GM23248 (cell line): Measurements from ENCODE around the gene CCDC51. TPM values are rescaled to one million over a fixed set of nuclear protein-coding genes. Genes with fewer than 3 reads are reported as not detected.

Experiments
- DNase-seq: peaks from one replicate; pipeline ENCODE4 v3.0.0-alpha.2; 2015
- H2AFZ ChIP-seq: fragments of 200-600 bp; sonication (generic); 2 replicates; pipeline ENCODE4 v1.6.1; 2016; ENCODE audit warnings: antibody characterized with exemption
- H3F3A ChIP-seq: fragments of 200-600 bp; sonication (generic); 2 replicates; pipeline ENCODE4 v1.6.1; 2016; ENCODE audit warnings: mild to moderate bottlenecking, antibody characterized with exemption, mixed run types; ENCODE audit not compliant: insufficient read depth
- H3K27ac ChIP-seq: fragments of 200-600 bp; sonication (generic); 2 replicates; pipeline ENCODE4 v1.5.1; 2016; ENCODE audit warnings: mild to moderate bottlenecking
- H3K27me3 ChIP-seq: fragments of 200-600 bp; sonication (generic); replicated peaks from 2 replicates; pipeline ENCODE4 v1.6.1; 2016; ENCODE audit warnings: mild to moderate bottlenecking; ENCODE audit not compliant: insufficient read depth
- H3K36me3 ChIP-seq: fragments of 200-600 bp; sonication (generic); 2 replicates; pipeline ENCODE4 v1.6.1; 2016; ENCODE audit warnings: low read depth, mild to moderate bottlenecking
- H3K4me1 ChIP-seq: fragments of 200-600 bp; sonication (generic); 2 replicates; pipeline ENCODE4 v1.6.1; 2016; ENCODE audit warnings: mild to moderate bottlenecking; ENCODE audit not compliant: insufficient read depth
- H3K4me2 ChIP-seq: fragments of 200-600 bp; sonication (generic); one replicate; pipeline ENCODE4 v1.6.1; 2016; ENCODE audit warnings: mild to moderate bottlenecking; ENCODE audit not compliant: unreplicated experiment
- H3K4me3 ChIP-seq: fragments of 200-600 bp; sonication (generic); 2 replicates; pipeline ENCODE4 v1.5.1; 2016; ENCODE audit warnings: mild to moderate bottlenecking
- H3K79me2 ChIP-seq: fragments of 200-600 bp; sonication (generic); 2 replicates; pipeline ENCODE4 v1.6.1; 2016; ENCODE audit warnings: mild to moderate bottlenecking; ENCODE audit not compliant: insufficient read depth
- H3K9ac ChIP-seq: fragments of 200-600 bp; sonication (generic); 2 replicates; pipeline ENCODE4 v1.6.1; 2016; ENCODE audit warnings: mild to moderate bottlenecking
- H3K9me2 ChIP-seq: fragments of 200-600 bp; sonication (generic); 2 replicates; pipeline ENCODE4 v1.6.1; 2016; ENCODE audit warnings: mixed run types, mild to moderate bottlenecking, moderate library complexity; ENCODE audit not compliant: insufficient read depth
- H3K9me3 ChIP-seq: fragments of 200-600 bp; sonication (generic); one replicate; pipeline ENCODE4 v1.6.1; 2017; ENCODE audit warnings: low read depth
- H4K20me1 ChIP-seq: fragments of 200-600 bp; sonication (generic); 2 replicates; pipeline ENCODE4 v1.6.0; 2016; ENCODE audit not compliant: insufficient read depth
- EZH2 ChIP-seq: fragments of 200-600 bp; sonication (generic); IDR thresholded peaks from 2 replicates; pipeline ENCODE4 v1.6.1; 2018; ENCODE audit warnings: antibody characterized with exemption, mild to moderate bottlenecking; ENCODE audit not compliant: insufficient read depth, poor library complexity, severe bottlenecking
- EZH2phosphoT487 ChIP-seq: fragments of 200-600 bp; sonication (generic); IDR thresholded peaks from 2 replicates; pipeline ENCODE4 v1.6.1; 2018; ENCODE audit warnings: antibody characterized with exemption, moderate library complexity, mild to moderate bottlenecking, low read depth; ENCODE audit not compliant: insufficient read depth
- WGBS, 2 experiments: methylation state at CpG; one replicate each; pipeline ENCODE4 v1.1.6; 2015 to 2017; ENCODE audit warnings: low lambda C conversion rate in 2 of 2, low coverage in 1 of 2; ENCODE audit errors: missing lambda C conversion rate in 2 of 2; 5-methylcytosine and 5-hydroxymethylcytosine counted together
- in situ Hi-C: fragments of 300-500 bp; cut with MboI; formaldehyde crosslinking; loops from 2 replicates; pipeline ENCODE4 v1.15.0; 2020
- polyA plus RNA-seq: library from polyadenylated mRNA; unstranded; fragments of >200 nt; fragmentation: Nextera tagmentation; extraction: Ambion mirVana; gene quantifications from 2 replicates; pipeline ENCODE4 v1.2.1, GENCODE V29; 2016
- total RNA-seq: library from RNA; depleted of rRNA; stranded (reverse); fragments of >200 nt; shearing (Covaris generic); gene quantifications from 2 replicates; pipeline ENCODE4 v1.2.3, GENCODE V29; 2014

Gene CCDC51
- total and polyA plus RNA-seq, 2 experiments from 2014 or later: 10.1 to 14.0 TPM

DNA sequence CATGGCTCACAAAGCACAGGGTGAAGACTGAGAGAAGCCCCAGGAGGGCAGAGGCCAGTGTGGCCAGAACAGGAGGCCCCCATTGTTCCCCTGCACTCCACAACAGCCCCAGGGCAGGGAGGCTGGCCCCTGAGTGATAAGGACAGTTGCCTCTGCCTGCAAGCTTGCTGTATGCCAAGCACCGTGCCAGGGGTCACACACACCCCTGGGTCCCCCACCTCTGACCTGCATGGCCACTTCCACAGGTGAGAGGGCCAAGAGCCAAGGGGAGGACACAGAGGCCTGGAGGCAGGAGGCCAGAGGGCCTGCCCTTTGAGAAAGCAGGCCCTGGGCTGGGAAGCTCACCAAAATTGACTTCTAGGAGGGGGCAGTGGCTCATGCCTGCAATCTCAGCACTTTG lies 30.4 kb upstream of the CCDC51 start:
- Histone ChIP-seq H3F3A (peaks cover 16% of the 10 kb centered on the region), H3K79me2 (peaks cover 63% of the 10 kb centered on the region), H3K4me1 (peaks cover 30% of the 10 kb centered on the region), H3K27ac (no peak overlapping the region), H3K9me2 (no peaks in the 10 kb centered on the region), H4K20me1 (no peaks in the 10 kb centered on the region), H3K9ac (no peak overlapping the region), H2AFZ (no peak overlapping the region), H3K4me3 (no peak overlapping the region), H3K4me2 (no peak overlapping the region), H3K36me3 (peaks cover 6% of the 10 kb centered on the region; the same call in 1 of the 2 replicates), H3K9me3 (no peaks in the 10 kb centered on the region), H3K27me3 (no peaks in the 10 kb centered on the region)
- in situ Hi-C loops: no loop called here
- WGBS, 2 experiments: 92 to 100% methylated on average over 1 of the region's 1 CpG
- no peak for DNase-seq
- TF ChIP-seq EZH2phosphoT487: no peak
- no peak for TF ChIP-seq EZH2

GRCh38 chr3:48469046-48469915 lies 29.4 kb upstream of the CCDC51 start:
- H3F3A ChIP-seq: peaks cover 21% of the 10 kb centered on the region
- TF ChIP-seq EZH2phosphoT487 (no peak), EZH2 (no peak)
- H3K27me3 ChIP-seq: no peaks in the 10 kb centered on the region
- H3K9me2 ChIP-seq: no peaks in the 10 kb centered on the region
- in situ Hi-C loops: loop anchor here (5.0 kb wide), 1 partner anchor 83 kb away; no protein-coding TSS in a partner anchor
- peaks cover 63% of the 10 kb centered on the region for H3K79me2 ChIP-seq
- H2AFZ ChIP-seq: no peak overlapping the region
- H3K9me3 ChIP-seq: no peaks in the 10 kb centered on the region
- no peak overlapping the region for H3K4me3 ChIP-seq
- no peak for DNase-seq
- peaks cover 35% of the 10 kb centered on the region for H3K4me1 ChIP-seq
- no peaks in the 10 kb centered on the region for H4K20me1 ChIP-seq
- no peak overlapping the region for H3K4me2 ChIP-seq
- peaks cover 6% of the 10 kb centered on the region; the same call in 1 of the 2 replicates for H3K36me3 ChIP-seq
- 0 out of 2 replicates have a peak overlapping the region, but pooled peaks have one; percentile 9 for H3K9ac ChIP-seq
- WGBS, 2 experiments: 68 to 73% methylated on average over 25 to 29 of the region's 29 CpGs
- no peak overlapping the region for H3K27ac ChIP-seq

GRCh38 chr3:48468329-48468731 lies 28.4 kb upstream of the CCDC51 start:
- Histone ChIP-seq H3K9ac (peak overlapping the region; percentile 92; the same call in 1 of the 2 replicates), H3K36me3 (peaks cover 6% of the 10 kb centered on the region; the same call in 1 of the 2 replicates), H3K9me3 (no peaks in the 10 kb centered on the region), H2AFZ (no peak overlapping the region), H3K27ac (no peak overlapping the region), H3K4me1 (peaks cover 34% of the 10 kb centered on the region), H3K9me2 (no peaks in the 10 kb centered on the region), H3K4me2 (no peak overlapping the region), H4K20me1 (no peaks in the 10 kb centered on the region), H3F3A (peaks cover 18% of the 10 kb centered on the region), H3K79me2 (peaks cover 63% of the 10 kb centered on the region), H3K4me3 (no peak overlapping the region), H3K27me3 (no peaks in the 10 kb centered on the region)
- WGBS, 2 experiments: 43 to 52% methylated on average over 8 of the region's 8 CpGs
- no peak for DNase-seq
- TF ChIP-seq EZH2 (no peak), EZH2phosphoT487 (no peak)
- in situ Hi-C loops: loop anchor here (5.0 kb wide), 1 partner anchor 84 kb away; no protein-coding TSS in a partner anchor

GRCh38 chr3:48467473-48468267 lies 27.8 kb upstream of the CCDC51 start:
- Histone ChIP-seq H3K36me3 (peaks cover 6% of the 10 kb centered on the region; the same call in 1 of the 2 replicates), H3K9me3 (no peaks in the 10 kb centered on the region), H3K9ac (peak overlapping the region; percentile 92), H3K9me2 (no peaks in the 10 kb centered on the region), H3K27me3 (no peaks in the 10 kb centered on the region), H3K79me2 (peaks cover 62% of the 10 kb centered on the region), H3K27ac (peak overlapping the region; percentile 99), H3K4me1 (peaks cover 32% of the 10 kb centered on the region), H3K4me2 (peak overlapping the region; percentile 69), H4K20me1 (no peaks in the 10 kb centered on the region), H2AFZ (no peak overlapping the region), H3F3A (peaks cover 17% of the 10 kb centered on the region), H3K4me3 (peak overlapping the region; percentile 73; the same call in 1 of the 2 replicates)
- in situ Hi-C loops: loop anchor here (5.0 kb wide), 1 partner anchor 85 kb away; no protein-coding TSS in a partner anchor
- WGBS, 2 experiments: 42 to 53% methylated on average over 7 of the region's 7 CpGs
- no peak for TF ChIP-seq EZH2phosphoT487
- no peak for DNase-seq
